WTC11 (cell line): Measurements from ENCODE around the gene CHAT. TPM values are rescaled to one million over a fixed set of nuclear protein-coding genes. Genes with fewer than 3 reads are reported as not detected.

Experiments
- ATAC-seq: fragments of 200-7000 bp; cut with Tn5 transposase; 2 replicates; pipeline ENCODE4 v1.10.0; 2021; ENCODE audit warnings: mild to moderate bottlenecking, moderate library complexity
- CTCF ChIA-PET: fragments of 300-600 bp; sonication (Branson Sonifier 250); formaldehyde crosslinking; loops from one replicate; lab custom pipeline; 2021; ENCODE audit warnings: antibody characterized with exemption; lab: Charles Lee
- POLR2A ChIA-PET: fragments of 350-600 bp; sonication (Branson Sonifier 250); formaldehyde crosslinking; loops from one replicate; lab custom pipeline; 2021; ENCODE audit warnings: antibody characterized with exemption; lab: Charles Lee
- DNase-seq: peaks from one replicate; pipeline ENCODE4 v3.0.0; 2021; ENCODE audit warnings: low spot score
- H3K27ac Mint-ChIP-seq: 2 replicates; pipeline ENCODE4 v1.8.0; 2021; ENCODE audit warnings: mixed read lengths
- H3K27me3 Mint-ChIP-seq: 2 replicates; pipeline ENCODE4 v1.8.0; 2021; ENCODE audit warnings: low read depth, mild to moderate bottlenecking, moderate library complexity, mixed read lengths
- H3K36me3 Mint-ChIP-seq: 2 replicates; pipeline ENCODE4 v1.8.0; 2021; ENCODE audit warnings: mixed read lengths
- H3K4me1 Mint-ChIP-seq: 2 replicates; pipeline ENCODE4 v1.8.0; 2022; ENCODE audit warnings: mixed read lengths
- H3K4me3 Mint-ChIP-seq: 2 replicates; pipeline ENCODE4 v1.8.0; 2021; ENCODE audit warnings: mild to moderate bottlenecking, moderate library complexity, mixed read lengths
- H3K9me3 Mint-ChIP-seq: 2 replicates; pipeline ENCODE4 v1.8.0; 2021; ENCODE audit warnings: mixed read lengths
- CBFB ChIP-seq: sonication (generic); formaldehyde crosslinking; IDR thresholded peaks from 2 replicates; pipeline ENCODE4 v1.8.1; 2022; ENCODE audit warnings: mild to moderate bottlenecking, low read depth, missing genetic modification reagents
- ELF4 ChIP-seq: sonication (generic); formaldehyde crosslinking; IDR thresholded peaks from 2 replicates; pipeline ENCODE4 v1.8.1; 2022; ENCODE audit warnings: low read depth, mild to moderate bottlenecking, moderate library complexity, missing genetic modification reagents
- ERG ChIP-seq: fragments of 250-450 bp; sonication (Bioruptor Pico); IDR thresholded peaks from 2 replicates; pipeline ENCODE4 v1.8.0; 2021; ENCODE audit warnings: mild to moderate bottlenecking
- FOXJ3 ChIP-seq: sonication (generic); formaldehyde crosslinking; IDR thresholded peaks from 2 replicates; pipeline ENCODE4 v1.9.0; 2021; ENCODE audit warnings: missing genetic modification reagents, mild to moderate bottlenecking, borderline replicate concordance
- FOXP1 ChIP-seq: sonication (generic); formaldehyde crosslinking; IDR thresholded peaks from 2 replicates; pipeline ENCODE4 v1.8.0; 2022; ENCODE audit warnings: missing genetic modification reagents, mild to moderate bottlenecking, moderate library complexity, borderline replicate concordance
- GRHL2 ChIP-seq: fragments of 250-450 bp; sonication (Bioruptor Pico); IDR thresholded peaks from 2 replicates; pipeline ENCODE4 v1.8.0; 2022; ENCODE audit warnings: mild to moderate bottlenecking, moderate library complexity; ENCODE audit not compliant: insufficient replicate concordance, severe bottlenecking
- HMGXB4 ChIP-seq: sonication (generic); formaldehyde crosslinking; IDR thresholded peaks from 2 replicates; pipeline ENCODE4 v1.8.1; 2023; ENCODE audit warnings: mild to moderate bottlenecking, moderate library complexity, missing genetic modification reagents
- MYBL2 ChIP-seq: sonication (generic); formaldehyde crosslinking; IDR thresholded peaks from 2 replicates; pipeline ENCODE4 v1.8.1; 2023; ENCODE audit warnings: mild to moderate bottlenecking, moderate library complexity, missing genetic modification reagents
- NFYB ChIP-seq: sonication (generic); formaldehyde crosslinking; conservative IDR thresholded peaks from 2 replicates; pipeline ENCODE4 v1.8.0; 2022; ENCODE audit warnings: low read depth, missing genetic modification reagents
- NR2C2 ChIP-seq: sonication (generic); formaldehyde crosslinking; IDR thresholded peaks from 2 replicates; pipeline ENCODE4 v1.8.0; 2022; ENCODE audit warnings: mild to moderate bottlenecking, missing genetic modification reagents
- RELA ChIP-seq: sonication (generic); formaldehyde crosslinking; IDR thresholded peaks from 2 replicates; pipeline ENCODE4 v1.8.1; 2022; ENCODE audit warnings: missing genetic modification reagents, mild to moderate bottlenecking, borderline replicate concordance
- RORB ChIP-seq: fragments of 250-450 bp; sonication (Bioruptor Pico); IDR thresholded peaks from 2 replicates; pipeline ENCODE4 v1.9.0; 2021; ENCODE audit warnings: mild to moderate bottlenecking
- SMAD4 ChIP-seq: sonication (generic); formaldehyde crosslinking; IDR thresholded peaks from 2 replicates; pipeline ENCODE4 v1.8.0; 2022; ENCODE audit warnings: mild to moderate bottlenecking, missing genetic modification reagents
- total RNA-seq: library from RNA; stranded (reverse); gene quantifications from 3 replicates; pipeline ENCODE4 v1.2.3, GENCODE V29; 2021
- TF ChIP-seq, protein P1 (sequence below): sonication (generic); formaldehyde crosslinking; IDR thresholded peaks from 2 replicates; pipeline ENCODE4 v1.8.0; 2023; ENCODE audit warnings: missing genetic modification reagents, mild to moderate bottlenecking, borderline replicate concordance
- TF ChIP-seq, protein P2 (sequence below): sonication (generic); formaldehyde crosslinking; IDR thresholded peaks from 2 replicates; pipeline ENCODE4 v1.8.1; 2023; ENCODE audit warnings: mild to moderate bottlenecking, missing genetic modification reagents
- TF ChIP-seq, protein P3 (sequence below): sonication (generic); formaldehyde crosslinking; IDR thresholded peaks from 2 replicates; pipeline ENCODE4 v1.8.0; 2022; ENCODE audit warnings: mild to moderate bottlenecking, missing genetic modification reagents
- TF ChIP-seq, protein P4 (sequence below): sonication (generic); formaldehyde crosslinking; IDR thresholded peaks from 2 replicates; pipeline ENCODE4 v1.8.1; 2023; ENCODE audit warnings: mild to moderate bottlenecking, missing genetic modification reagents, moderate library complexity
- TF ChIP-seq, protein P5 (sequence below): sonication (generic); formaldehyde crosslinking; IDR thresholded peaks from 2 replicates; pipeline ENCODE4 v1.8.0; 2023; ENCODE audit warnings: missing genetic modification reagents
- TF ChIP-seq, protein P6 (sequence below): fragments of 250-450 bp; sonication (Bioruptor Pico); IDR thresholded peaks from 2 replicates; pipeline ENCODE4 v1.9.0; 2021; ENCODE audit warnings: mild to moderate bottlenecking, borderline replicate concordance
- TF ChIP-seq, protein P7 (sequence below): sonication (generic); formaldehyde crosslinking; IDR thresholded peaks from 2 replicates; pipeline ENCODE4 v1.8.1; 2023; ENCODE audit warnings: mild to moderate bottlenecking, missing genetic modification reagents, moderate library complexity

Gene CHAT
- total RNA-seq, 1 experiment from 2014 or later, result not detected

- Mint-ChIP-seq H3K36me3 (no peaks in the 10 kb centered on the region), H3K4me3 (no peak overlapping the region), H3K9me3 (no peaks in the 10 kb centered on the region), H3K27ac (no peak overlapping the region), H3K4me1 (peaks cover 14% of the 10 kb centered on the region), H3K27me3 (peaks cover 56% of the 10 kb centered on the region)
- TF ChIP-seq, protein P1, sequence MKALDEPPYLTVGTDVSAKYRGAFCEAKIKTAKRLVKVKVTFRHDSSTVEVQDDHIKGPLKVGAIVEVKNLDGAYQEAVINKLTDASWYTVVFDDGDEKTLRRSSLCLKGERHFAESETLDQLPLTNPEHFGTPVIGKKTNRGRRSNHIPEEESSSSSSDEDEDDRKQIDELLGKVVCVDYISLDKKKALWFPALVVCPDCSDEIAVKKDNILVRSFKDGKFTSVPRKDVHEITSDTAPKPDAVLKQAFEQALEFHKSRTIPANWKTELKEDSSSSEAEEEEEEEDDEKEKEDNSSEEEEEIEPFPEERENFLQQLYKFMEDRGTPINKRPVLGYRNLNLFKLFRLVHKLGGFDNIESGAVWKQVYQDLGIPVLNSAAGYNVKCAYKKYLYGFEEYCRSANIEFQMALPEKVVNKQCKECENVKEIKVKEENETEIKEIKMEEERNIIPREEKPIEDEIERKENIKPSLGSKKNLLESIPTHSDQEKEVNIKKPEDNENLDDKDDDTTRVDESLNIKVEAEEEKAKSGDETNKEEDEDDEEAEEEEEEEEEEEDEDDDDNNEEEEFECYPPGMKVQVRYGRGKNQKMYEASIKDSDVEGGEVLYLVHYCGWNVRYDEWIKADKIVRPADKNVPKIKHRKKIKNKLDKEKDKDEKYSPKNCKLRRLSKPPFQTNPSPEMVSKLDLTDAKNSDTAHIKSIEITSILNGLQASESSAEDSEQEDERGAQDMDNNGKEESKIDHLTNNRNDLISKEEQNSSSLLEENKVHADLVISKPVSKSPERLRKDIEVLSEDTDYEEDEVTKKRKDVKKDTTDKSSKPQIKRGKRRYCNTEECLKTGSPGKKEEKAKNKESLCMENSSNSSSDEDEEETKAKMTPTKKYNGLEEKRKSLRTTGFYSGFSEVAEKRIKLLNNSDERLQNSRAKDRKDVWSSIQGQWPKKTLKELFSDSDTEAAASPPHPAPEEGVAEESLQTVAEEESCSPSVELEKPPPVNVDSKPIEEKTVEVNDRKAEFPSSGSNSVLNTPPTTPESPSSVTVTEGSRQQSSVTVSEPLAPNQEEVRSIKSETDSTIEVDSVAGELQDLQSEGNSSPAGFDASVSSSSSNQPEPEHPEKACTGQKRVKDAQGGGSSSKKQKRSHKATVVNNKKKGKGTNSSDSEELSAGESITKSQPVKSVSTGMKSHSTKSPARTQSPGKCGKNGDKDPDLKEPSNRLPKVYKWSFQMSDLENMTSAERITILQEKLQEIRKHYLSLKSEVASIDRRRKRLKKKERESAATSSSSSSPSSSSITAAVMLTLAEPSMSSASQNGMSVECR, result no peak
- TF ChIP-seq CBFB (no peak), HMGXB4 (CRISPR knock-in tag) (no peak), SMAD4 (no peak), FOXP1 (no peak), ERG (CRISPR knock-in tag) (no peak), RORB (no peak), MYBL2 (CRISPR knock-in tag) (no peak), NR2C2 (CRISPR knock-in tag) (no peak), GRHL2 (CRISPR knock-in tag) (no peak), FOXJ3 (CRISPR knock-in tag) (no peak), NFYB (CRISPR knock-in tag) (no peak), RELA (CRISPR knock-in tag) (no peak), ELF4 (CRISPR knock-in tag) (no peak)
- TF ChIP-seq, protein P2, sequence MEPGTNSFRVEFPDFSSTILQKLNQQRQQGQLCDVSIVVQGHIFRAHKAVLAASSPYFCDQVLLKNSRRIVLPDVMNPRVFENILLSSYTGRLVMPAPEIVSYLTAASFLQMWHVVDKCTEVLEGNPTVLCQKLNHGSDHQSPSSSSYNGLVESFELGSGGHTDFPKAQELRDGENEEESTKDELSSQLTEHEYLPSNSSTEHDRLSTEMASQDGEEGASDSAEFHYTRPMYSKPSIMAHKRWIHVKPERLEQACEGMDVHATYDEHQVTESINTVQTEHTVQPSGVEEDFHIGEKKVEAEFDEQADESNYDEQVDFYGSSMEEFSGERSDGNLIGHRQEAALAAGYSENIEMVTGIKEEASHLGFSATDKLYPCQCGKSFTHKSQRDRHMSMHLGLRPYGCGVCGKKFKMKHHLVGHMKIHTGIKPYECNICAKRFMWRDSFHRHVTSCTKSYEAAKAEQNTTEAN (CRISPR knock-in tag), result no peak
- TF ChIP-seq, protein P3, sequence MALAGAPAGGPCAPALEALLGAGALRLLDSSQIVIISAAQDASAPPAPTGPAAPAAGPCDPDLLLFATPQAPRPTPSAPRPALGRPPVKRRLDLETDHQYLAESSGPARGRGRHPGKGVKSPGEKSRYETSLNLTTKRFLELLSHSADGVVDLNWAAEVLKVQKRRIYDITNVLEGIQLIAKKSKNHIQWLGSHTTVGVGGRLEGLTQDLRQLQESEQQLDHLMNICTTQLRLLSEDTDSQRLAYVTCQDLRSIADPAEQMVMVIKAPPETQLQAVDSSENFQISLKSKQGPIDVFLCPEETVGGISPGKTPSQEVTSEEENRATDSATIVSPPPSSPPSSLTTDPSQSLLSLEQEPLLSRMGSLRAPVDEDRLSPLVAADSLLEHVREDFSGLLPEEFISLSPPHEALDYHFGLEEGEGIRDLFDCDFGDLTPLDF (CRISPR knock-in tag), result no peak
- TF ChIP-seq, protein P4, sequence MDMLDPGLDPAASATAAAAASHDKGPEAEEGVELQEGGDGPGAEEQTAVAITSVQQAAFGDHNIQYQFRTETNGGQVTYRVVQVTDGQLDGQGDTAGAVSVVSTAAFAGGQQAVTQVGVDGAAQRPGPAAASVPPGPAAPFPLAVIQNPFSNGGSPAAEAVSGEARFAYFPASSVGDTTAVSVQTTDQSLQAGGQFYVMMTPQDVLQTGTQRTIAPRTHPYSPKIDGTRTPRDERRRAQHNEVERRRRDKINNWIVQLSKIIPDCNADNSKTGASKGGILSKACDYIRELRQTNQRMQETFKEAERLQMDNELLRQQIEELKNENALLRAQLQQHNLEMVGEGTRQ, result no peak
- TF ChIP-seq, protein P5, sequence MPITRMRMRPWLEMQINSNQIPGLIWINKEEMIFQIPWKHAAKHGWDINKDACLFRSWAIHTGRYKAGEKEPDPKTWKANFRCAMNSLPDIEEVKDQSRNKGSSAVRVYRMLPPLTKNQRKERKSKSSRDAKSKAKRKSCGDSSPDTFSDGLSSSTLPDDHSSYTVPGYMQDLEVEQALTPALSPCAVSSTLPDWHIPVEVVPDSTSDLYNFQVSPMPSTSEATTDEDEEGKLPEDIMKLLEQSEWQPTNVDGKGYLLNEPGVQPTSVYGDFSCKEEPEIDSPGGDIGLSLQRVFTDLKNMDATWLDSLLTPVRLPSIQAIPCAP, result no peak
- TF ChIP-seq, protein P6, sequence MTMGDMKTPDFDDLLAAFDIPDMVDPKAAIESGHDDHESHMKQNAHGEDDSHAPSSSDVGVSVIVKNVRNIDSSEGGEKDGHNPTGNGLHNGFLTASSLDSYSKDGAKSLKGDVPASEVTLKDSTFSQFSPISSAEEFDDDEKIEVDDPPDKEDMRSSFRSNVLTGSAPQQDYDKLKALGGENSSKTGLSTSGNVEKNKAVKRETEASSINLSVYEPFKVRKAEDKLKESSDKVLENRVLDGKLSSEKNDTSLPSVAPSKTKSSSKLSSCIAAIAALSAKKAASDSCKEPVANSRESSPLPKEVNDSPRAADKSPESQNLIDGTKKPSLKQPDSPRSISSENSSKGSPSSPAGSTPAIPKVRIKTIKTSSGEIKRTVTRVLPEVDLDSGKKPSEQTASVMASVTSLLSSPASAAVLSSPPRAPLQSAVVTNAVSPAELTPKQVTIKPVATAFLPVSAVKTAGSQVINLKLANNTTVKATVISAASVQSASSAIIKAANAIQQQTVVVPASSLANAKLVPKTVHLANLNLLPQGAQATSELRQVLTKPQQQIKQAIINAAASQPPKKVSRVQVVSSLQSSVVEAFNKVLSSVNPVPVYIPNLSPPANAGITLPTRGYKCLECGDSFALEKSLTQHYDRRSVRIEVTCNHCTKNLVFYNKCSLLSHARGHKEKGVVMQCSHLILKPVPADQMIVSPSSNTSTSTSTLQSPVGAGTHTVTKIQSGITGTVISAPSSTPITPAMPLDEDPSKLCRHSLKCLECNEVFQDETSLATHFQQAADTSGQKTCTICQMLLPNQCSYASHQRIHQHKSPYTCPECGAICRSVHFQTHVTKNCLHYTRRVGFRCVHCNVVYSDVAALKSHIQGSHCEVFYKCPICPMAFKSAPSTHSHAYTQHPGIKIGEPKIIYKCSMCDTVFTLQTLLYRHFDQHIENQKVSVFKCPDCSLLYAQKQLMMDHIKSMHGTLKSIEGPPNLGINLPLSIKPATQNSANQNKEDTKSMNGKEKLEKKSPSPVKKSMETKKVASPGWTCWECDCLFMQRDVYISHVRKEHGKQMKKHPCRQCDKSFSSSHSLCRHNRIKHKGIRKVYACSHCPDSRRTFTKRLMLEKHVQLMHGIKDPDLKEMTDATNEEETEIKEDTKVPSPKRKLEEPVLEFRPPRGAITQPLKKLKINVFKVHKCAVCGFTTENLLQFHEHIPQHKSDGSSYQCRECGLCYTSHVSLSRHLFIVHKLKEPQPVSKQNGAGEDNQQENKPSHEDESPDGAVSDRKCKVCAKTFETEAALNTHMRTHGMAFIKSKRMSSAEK (CRISPR knock-in tag), result no peak
- TF ChIP-seq, protein P7, sequence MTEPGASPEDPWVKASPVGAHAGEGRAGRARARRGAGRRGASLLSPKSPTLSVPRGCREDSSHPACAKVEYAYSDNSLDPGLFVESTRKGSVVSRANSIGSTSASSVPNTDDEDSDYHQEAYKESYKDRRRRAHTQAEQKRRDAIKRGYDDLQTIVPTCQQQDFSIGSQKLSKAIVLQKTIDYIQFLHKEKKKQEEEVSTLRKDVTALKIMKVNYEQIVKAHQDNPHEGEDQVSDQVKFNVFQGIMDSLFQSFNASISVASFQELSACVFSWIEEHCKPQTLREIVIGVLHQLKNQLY (CRISPR knock-in tag), result no peak
- CTCF ChIA-PET, result no interaction called here
- no peak for DNase-seq
- no peak for ATAC-seq
- POLR2A ChIA-PET, result no interaction called here
These were observed 52.3 kb downstream of the CHAT start for GRCh38 chr10:49666054-49666615.
